ENCODE measurements around the gene NEMF.
"Not testable (repeated sequence)": the region's sequence is repeated elsewhere in the genome, so short reads cannot be mapped to it uniquely, and the experiment has no call there.

The NEMF gene

DNA sequence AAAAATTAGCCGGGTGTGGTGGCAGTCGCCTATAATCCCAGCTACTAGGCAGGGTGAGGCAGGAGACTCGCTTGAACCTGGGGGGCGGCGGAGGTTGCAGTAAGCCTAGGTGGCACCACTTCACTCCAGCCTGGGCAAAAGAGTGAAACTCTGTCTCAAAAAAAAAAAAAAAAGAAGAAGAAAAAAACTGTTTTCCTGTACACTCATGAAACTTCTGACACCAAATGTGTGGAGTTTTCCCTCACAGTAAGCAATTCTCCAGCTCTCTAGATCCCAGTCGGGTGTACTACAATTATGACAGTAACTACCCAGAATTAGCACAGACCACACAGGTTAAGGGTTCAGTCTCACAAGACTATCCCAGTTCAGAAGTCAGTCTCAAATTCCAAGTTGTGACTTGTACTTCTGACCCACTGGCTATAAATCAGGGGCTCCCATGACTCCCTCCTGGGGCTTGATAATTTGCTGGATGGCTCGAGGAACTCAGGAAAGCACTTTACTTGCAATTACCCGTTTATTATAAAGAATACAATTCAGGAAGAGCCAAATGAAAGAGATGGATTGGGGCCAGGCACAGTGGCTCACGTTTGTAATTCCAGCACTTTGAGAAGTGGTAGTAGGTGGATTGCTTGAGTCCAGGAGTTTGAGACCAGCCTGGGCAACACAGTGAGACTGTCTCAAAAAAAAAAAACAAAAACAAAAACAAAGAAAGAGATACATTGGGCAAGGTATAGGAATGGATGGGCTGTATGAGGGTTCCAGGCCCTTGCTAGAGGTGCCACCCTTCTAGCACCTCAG is 27.9 kb upstream of the NEMF start:
- DNase-seq (ENCODE audit: extremely low read depth in 1 of 2, low read depth in 1 of 2) = no peak

DNA sequence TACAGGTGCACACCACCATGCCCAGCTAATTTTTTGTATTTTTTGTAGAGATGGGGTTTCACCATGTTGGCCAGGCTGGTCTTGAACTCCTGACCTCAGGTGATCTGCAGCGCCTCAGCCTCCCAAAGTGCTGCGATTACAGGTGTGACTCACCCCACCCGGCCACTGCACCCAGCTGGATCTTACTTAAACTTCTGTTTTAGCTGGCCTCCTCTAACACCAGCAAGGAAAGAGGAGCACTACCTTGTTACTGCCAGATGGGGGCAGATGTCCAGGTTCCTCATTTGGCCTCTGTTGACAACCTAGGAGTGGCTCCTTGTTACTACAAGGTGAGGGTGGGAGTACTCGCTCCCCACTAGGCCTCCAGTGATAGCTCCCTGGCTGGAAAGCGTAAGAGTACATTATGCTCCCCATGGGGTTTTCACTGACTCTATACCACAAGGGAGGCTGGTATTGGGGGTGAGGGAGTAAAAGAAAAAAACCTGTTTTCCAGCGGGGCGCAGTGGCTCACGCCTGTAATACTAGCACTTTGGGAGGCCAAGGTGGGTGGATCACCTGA is 27.1 kb upstream of the NEMF start:
- no peak for DNase-seq (ENCODE audit: extremely low read depth in 1 of 2, low read depth in 1 of 2)

DNA sequence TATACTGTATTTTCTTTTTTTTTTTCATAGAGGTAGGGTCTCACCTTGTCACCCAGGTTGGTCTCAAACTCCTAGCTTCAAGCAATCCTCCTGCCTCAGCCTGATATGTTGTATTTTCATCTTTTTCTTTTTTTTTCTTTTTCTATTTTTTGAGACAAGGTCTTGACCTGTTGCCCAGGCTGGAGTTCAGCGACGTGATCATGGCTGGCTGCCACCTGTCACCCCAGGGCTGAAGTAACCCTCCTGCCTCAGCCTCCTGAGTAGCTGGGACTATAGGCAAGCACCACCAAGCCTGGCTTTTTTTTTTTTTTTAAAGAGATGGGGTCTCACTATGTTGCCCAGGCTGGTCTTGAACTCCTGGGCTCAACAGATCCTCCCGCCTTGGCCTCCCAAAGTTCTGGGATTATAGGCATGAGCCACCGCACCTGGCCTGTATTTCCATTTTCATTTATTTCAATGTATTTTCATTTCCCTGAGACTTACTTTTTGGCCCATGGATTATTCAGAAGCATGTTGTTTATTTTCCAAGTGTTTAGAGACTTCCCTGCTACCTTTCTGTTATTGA is 24.1 kb upstream of the NEMF start:
- no peak for DNase-seq (ENCODE audit: extremely low read depth in 1 of 2, low read depth in 1 of 2)

DNA sequence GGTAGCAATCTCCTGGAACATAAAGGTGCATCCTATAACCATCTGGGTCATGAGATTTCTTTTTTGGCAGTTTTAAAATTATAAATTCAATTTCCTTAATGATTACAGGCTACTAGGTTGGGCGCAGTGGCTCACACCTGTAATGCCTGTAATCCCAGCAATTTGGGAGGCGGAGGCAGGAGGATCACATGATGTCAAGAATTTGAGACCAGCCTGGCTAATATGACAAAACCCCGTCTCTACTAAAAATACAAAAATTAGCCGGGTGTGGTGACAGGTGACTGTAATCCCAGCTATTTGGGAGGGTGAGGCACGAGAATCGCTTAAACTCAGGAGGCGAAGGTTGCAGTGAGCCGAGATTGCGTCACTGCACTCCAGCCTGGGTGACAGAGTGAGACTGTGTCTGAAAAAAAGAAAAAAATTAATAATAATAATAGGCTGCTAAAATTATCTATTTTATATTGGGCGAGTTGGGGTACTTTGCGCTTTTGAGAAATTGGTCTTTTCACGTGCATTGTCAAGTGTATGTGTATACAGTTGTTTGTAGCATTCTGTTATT is 23.1 kb upstream of the NEMF start:
- DNase-seq (ENCODE audit: extremely low read depth in 1 of 2, low read depth in 1 of 2) = no peak

DNA sequence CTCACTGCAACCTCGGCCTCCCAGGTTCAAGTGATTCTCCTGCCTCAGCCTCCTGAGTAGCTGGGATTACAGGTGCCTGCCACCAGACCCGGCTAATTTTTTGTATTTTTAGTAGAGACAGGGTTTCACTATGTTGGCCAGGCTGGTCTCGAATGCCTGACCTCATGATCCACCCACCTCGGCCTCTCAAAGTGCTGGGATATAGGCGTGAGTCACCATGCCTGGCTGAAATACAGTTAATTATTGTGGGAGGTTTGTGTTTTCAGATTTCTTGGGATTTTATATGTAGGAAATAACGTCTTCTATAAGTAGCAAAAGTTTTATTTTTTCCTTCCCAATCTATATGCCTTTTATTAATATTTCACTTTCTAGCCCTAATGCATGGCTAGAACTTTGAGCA is 21.0 kb upstream of the NEMF start:
- DNase-seq (ENCODE audit: extremely low read depth in 1 of 2, low read depth in 1 of 2) = not testable (repeated sequence)

DNA sequence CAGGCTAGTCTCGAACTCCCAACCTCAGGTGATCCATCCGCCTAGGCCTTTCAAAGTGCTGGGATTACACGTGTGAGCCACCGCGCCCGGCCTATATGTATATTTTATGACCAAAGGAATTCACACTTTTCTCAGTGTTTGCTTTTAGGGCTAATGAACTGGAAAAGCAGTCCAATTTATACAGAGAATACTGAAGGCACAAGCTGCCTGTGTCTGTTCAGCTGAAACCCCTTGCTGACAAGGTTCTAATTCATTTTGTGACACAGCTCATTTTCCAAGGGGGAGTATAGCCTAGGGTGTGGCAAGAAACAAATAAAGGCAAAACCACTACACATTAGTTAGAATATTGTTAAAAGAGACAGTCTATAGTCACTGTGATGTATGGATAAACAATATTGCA is 18.3 kb upstream of the NEMF start:
- no peak for DNase-seq (ENCODE audit: extremely low read depth in 1 of 2, low read depth in 1 of 2)

DNA sequence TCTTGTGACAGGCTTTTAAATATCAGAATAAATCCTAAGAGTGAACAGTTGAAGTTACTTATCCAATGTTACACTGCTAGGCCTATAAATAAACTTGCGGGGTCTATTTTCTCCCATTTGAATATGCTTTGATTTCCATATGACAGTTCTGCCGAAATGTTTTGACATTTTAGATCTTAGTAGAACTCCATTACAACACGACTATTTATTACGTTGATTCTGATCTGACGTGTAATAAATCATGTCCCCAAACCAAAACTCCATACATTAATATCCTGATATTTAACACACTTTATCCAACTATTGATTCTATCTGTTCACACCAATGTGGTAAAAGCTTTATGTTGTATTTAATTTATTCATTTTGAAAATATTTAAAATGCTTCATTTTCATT is 16.1 kb upstream of the NEMF start:
- no peak for DNase-seq (ENCODE audit: extremely low read depth in 1 of 2, low read depth in 1 of 2)

DNA sequence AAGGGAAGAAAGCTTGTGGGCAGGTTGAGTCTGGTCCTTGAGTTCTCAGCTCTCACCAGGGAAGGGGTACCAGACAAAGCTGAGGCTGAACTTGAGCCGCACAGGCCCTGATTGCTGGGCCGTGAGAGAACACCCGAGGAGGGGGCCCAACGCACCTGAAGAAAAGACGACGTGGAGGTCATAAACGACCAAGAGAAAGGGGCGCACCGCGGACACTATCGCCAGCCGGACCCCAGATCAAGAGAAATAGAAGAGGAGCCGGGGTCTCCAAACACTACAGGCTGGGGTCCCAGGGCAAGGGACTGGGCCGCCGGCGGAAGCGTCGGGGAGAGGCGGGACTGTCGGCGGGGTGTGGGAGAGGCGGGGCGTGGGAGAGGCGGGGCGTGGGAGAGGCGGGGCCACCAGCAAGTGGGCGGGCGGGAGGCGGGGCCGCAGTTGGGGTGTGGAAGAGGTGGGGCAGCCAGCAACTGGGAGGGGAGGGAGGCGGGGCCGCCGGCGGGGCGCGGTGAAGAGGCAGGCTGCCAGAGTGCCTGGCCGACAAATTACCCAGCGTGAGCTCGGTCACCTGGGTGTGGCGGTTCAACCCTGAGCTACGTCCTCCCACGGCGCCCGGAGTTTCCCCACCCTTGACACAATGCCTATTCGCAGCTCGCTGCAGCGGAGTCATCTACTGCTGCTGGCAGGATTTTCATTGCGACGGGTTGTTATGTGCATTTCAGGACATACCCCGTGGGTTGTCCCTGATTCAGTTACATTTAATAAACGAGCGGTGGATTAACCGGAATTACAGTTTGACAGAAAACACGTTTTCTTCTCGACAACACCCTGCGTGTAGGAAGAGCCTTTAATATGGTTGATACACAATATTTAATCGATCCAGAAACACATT is 15.5 kb upstream of the NEMF start:
- peak; percentile 95 to 97 for DNase-seq (ENCODE audit: extremely low read depth in 1 of 2, low read depth in 1 of 2)

DNA sequence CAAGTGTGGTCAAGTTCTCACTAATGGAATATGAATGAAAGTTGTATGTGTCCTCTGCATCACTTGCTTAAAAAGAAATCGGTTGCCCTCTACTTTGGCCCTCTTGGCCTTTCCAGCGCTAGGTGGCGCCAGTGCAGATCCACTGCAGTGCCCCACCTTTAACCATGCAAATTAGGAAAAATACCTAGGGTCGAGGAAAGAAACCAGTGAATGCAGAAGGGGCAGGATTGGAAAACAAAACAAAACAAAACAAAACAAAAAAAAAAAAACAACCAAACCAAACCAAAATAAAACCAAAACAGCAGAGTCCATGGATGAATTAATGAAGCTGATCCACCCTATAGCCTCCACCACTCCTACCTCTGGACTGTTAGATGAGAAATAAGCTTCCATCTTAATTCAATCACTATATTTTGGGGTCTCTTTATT is 12.9 kb upstream of the NEMF start:
- peak in 1 of 2 donors; percentile 68 for DNase-seq (ENCODE audit: extremely low read depth in 1 of 2, low read depth in 1 of 2)

DNA sequence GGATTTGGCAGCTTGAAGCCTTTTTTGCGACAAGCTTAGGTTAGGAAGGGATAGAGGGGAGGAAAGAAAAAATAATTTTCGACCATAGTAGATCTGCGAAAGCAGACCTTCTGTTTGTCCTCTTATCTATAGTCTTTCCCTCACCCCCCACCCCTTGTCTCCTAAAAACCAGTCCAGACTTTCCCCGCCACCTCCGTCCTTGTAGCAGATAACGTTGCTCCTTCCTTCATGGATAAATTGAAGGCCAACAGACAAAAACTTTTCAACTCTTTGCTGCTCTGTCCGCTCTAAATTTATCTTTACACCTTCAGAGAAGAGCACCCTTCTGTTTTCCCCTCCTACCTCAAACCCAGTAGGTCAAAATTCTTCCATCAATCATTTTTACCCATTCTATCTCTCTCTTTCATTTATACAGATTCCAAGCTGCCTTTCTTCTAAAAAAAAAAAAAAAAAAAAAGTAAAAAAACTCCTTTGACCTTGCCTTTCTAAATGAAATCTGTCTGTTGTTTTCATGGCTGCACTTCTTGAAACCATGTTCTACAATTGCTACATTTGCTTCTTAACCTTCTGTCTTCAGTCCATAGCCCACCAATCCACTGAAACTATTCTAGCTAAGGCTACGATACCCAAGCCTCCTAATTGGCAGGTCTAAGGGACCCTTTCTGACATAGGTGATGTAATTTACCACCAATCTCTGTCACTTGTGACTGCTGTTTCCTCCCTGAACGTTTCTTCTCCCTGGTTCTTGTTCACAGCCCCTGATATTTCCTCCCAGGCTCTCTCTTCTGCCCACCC is 11.1 kb upstream of the NEMF start:
- no peak for DNase-seq (ENCODE audit: extremely low read depth in 1 of 2, low read depth in 1 of 2)

DNA sequence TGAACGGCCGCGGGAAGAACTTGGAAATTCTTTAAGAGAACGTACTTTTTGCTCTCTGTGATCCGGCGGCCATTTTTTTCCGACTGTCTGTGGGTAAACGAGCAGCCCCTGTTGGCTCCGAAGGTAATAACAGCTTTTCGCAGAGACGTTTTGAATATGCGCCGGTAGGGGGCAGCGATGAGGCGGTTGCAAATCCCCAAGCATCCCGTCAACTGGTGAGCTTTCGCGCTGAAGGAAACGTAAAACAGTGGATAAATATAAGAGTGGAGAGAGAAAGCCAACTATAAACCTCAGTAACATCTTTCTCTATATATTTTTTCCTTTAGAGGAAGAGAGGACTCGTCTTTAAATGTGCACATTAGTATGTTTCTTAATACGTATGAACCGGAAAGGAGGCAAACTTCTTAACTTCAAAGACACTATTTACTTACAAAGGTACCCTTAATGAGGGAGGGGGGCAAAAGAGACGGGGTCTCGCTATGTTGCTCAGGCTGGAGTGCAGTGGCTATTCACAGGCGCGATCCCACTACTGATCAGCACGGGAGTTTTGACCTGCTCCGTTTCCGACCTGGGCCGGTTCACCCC is 9.6 kb upstream of the NEMF start:
- peak; percentile 70 to 73 for DNase-seq (ENCODE audit: extremely low read depth in 1 of 2, low read depth in 1 of 2)

DNA sequence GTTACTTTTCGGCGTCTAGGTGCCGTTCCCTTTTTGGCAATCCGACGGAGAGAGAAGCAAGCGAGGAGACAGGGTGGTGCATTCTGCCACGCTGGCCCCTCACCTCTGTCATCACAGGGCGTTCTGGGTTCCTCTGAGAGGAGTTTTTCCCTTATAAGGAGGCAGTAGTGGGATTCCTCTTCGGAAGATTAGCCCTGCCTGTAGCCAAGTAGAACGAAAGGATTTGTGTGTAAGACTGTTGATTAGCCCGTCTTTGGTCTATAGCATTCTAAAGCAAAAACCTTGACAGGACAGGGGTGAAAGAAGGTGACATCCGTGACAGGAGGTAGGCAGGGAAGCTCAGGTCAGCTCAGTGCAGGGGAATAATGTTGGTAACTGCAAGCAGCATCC is 9.1 kb upstream of the NEMF start:
- peak in 1 of 2 donors; percentile 31 for DNase-seq (ENCODE audit: extremely low read depth in 1 of 2, low read depth in 1 of 2)

DNA sequence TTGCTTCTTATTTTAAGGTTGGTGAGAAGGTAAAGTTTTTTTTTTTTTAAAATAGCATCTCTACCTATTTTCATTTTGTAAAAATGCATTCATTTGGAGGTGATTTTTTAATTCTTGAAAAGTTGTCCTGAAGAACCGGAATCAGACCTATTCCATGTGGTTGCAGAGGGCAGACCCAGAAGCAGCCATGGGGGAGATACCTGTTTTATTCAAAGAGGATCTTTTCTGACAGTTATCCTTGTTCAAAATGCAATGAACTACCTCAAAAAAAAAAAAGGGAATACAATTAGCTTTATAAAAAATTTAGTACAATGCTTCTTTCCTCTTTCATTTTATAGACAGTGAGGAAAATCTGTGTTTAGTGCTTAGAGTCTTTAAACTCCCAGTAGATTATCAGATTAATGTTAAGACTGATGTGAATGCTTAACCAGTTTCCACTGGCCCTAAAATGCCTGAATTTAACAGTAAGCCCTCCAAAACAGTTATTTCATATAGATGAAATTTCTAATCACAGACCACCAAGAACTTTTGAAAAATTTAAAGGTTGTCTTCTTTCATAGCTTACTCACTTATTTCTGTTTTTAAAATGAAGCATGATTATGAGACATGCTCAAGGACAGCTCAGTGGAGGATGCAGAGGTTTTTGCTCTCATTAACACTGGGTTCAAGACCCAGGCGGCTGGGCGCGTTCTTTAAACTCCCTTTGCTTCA is 8.6 kb upstream of the NEMF start:
- DNase-seq (ENCODE audit: extremely low read depth in 1 of 2, low read depth in 1 of 2) = no peak

DNA sequence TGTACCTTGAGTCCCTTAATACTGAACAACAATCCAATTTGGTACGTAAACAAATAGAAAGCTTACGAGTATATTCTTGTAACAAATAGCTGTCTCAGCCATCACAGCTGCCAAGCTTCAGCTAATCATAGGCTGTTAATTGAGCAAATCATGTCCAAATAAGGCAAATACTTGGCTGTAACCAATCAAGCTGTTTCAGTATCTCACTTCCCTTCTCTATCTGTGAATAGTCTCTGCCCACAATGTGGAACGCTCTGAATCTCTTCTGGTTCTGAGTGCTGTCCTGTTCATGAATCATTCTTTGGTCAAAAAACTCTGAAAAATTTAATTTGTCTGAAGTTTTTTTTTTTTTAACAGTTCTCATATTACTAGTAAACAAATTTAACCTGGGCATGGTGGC is 5.8 kb upstream of the NEMF start:
- no peak for DNase-seq (ENCODE audit: extremely low read depth in 1 of 2, low read depth in 1 of 2)

DNA sequence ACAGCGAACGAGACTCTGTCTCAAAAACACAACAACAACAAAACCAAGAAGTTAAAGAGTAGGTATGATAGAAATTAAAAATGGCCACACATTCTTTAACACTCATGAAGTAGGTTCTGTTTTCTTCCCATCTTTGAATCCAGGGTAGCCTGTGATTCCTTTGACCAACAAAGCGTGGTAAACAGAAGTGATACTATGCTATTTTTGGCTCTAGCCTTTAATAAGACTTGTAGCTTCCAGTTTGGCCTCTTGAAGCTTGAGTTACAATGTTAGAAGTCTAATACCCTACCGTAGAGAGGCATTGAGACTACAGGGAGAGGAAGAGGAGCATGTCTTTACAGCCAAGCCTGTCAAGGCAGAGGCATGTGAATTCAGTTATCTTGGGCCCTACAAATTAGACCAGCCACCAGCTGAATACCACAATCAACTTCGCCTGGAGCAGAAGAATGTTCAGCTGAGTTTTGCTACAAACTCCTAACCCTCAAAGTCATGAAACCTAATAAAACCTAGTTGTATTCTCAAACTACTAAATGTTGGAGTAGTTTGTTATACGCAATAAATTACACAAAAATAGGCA is 4.9 kb upstream of the NEMF start:
- DNase-seq (ENCODE audit: extremely low read depth in 1 of 2, low read depth in 1 of 2) = no peak

DNA sequence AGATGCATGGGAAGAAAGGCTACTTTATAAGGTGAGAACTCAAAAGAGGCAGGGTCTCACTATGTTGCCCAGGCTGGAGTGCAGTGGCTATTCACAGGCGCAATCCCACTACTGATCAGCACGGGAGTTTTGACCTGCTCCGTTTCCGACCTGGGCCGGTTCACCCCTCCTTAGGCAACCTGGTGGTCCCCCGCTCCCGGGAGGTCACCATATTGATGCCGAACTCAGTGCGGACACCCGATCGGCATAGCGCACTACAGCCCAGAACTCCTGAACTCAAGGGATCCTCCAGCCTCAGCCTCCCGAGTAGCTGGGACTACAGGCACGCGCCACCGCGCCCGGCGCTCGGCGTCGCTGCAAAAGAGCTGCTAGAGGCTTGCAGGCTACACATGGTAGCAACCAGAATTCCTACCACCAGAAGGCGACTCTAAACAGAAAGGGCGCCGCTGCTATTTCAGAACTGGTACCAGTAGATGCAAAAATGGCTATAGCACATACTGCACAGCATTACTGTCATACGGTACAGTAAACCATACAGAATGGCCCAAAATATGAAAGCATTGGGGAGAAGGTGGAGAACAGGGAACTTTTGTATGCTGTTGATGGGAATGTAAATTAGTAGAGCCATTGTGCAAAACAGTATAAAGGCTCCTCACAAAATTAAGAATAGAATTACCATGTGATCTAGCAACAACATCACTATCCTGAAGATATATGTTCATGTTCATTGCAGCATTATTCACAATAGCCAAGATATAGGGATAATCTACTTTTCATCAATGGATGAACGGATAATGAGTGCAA is 1.2 kb upstream of the NEMF start:
- DNase-seq (ENCODE audit: extremely low read depth in 1 of 2, low read depth in 1 of 2) = peak in 1 of 2 donors; percentile 43

DNA sequence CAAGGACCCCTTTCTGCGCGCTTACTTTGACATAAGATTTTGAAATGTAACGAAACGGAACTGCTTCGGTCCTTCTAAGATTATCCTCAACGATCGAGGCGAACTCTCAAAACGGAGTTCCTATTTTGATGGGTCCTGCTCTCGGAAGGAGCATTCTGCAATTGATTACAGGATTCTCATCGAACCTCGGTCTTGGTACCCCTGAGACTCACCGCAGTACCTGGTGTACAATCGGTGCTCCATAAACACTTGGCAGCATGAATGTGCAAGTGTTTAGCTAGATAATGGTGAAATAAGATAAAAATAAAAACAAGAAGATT is 530 bp upstream of the NEMF start:
- no peak for DNase-seq (ENCODE audit: extremely low read depth in 1 of 2, low read depth in 1 of 2)

DNA sequence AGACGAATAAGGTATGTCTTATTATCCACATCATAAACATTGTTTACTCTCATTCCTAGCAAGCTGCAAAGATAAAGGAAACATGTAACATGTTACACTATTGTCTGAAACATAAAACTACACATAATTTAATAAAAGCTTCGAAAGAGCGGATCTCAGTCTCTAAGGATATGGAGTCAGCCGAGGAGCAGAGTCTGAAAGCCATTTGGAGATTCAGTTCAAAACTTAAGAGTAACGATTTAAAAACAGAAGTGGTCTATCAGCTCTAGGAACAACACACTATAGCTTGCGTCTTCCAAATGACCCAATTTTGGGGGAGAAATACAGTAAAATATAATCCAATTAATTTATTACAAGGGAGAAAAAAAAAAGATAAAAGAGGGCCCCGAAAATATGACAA is 775 bp downstream of the NEMF start:
- DNase-seq (ENCODE audit: extremely low read depth in 1 of 2, low read depth in 1 of 2) = no peak

Measured in activated CD8-positive, alpha-beta memory T cell treated with anti-CD3 and anti-CD28 coated beads for 1 hour (primary cell).